H1 (cell line): Measurements from ENCODE around the gene TAP2. TPM values are rescaled to one million over a fixed set of nuclear protein-coding genes. Genes with fewer than 3 reads are reported as not detected.

ENCODE experiments used
- EP300 ChIP-seq, 2 experiments: IDR thresholded peaks; 1 replicate in 1 of 2; 2 replicates in 1 of 2; pipeline ENCODE4 v1.6.1; 2011 to 2012; ENCODE audit warnings: low read depth in 2 of 2, low read length in 2 of 2, mild to moderate bottlenecking in 2 of 2, borderline replicate concordance in 1 of 2, inconsistent platforms in 1 of 2, moderate library complexity in 1 of 2
- EZH2 ChIP-seq: fragments of 200-600 bp; sonication (generic); IDR thresholded peaks from 2 replicates; pipeline ENCODE4 v1.7.1; 2012; ENCODE audit warnings: low read depth, mild to moderate bottlenecking, moderate library complexity, low read length, inconsistent platforms; ENCODE audit not compliant: severe bottlenecking
- MAFK ChIP-seq: IDR thresholded peaks from 2 replicates; pipeline ENCODE4 v1.6.1; 2012; ENCODE audit warnings: low read depth, mild to moderate bottlenecking, improper control_type of control experiment, low read length
- NRF1 ChIP-seq: IDR thresholded peaks from 2 replicates; pipeline ENCODE4 v1.6.1; 2011; ENCODE audit warnings: mild to moderate bottlenecking, low read depth, low read length, improper control_type of control experiment
- POU5F1 ChIP-seq: IDR thresholded peaks from 2 replicates; pipeline ENCODE4 v1.6.1; 2011; ENCODE audit warnings: low read depth, mild to moderate bottlenecking, low read length, moderate library complexity
- SIN3A ChIP-seq, 2 experiments: IDR thresholded peaks in 1 of 2; conservative IDR thresholded peaks in 1 of 2; 2 replicates each; pipeline ENCODE4 v1.6.1; 2011 to 2012; ENCODE audit warnings: low read length in 2 of 2, improper control_type of control experiment in 1 of 2, low read depth in 1 of 2, mild to moderate bottlenecking in 1 of 2
- polyA plus RNA-seq, 7 experiments: library from polyadenylated mRNA; depleted of rRNA in 3 of 7; stranded (reverse) in 5 of 7; unstranded in 2 of 7; fragments of >200 nt in 5 of 7; fragments of 200-250 nt in 2 of 7; gene quantifications; 1 replicate in 5 of 7; 2 replicates in 1 of 7; 4 replicates in 1 of 7; pipeline versions ENCODE4 v1.2.1 to v1.2.3, GENCODE V29; 2011 to 2013; ENCODE audit warnings: missing spikeins in 2 of 7, mixed read lengths in 2 of 7
- total RNA-seq: library from RNA; stranded (reverse); fragmentation: NEBNext Ultra II Directional; extraction: Animal tissue kit (Norgen Biotek cat#: 25700); gene quantifications from 2 replicates; pipeline ENCODE4 v1.2.1, GENCODE V29; 2021
- TF ChIP-seq, protein P1 (sequence below): fragments of 300-600 bp; sonication (generic); IDR thresholded peaks from 2 replicates; pipeline ENCODE4 v1.7.1; 2012; ENCODE audit warnings: low read length, moderate library complexity, mild to moderate bottlenecking, inconsistent platforms; ENCODE audit not compliant: insufficient replicate concordance

TAP2 gene
- total and polyA plus RNA-seq, 2 of the 8 experiments (the other 6 are each of a cell fraction or from before 2014, with no cell fraction given), result 11.3 to 27.2 TPM

DNA sequence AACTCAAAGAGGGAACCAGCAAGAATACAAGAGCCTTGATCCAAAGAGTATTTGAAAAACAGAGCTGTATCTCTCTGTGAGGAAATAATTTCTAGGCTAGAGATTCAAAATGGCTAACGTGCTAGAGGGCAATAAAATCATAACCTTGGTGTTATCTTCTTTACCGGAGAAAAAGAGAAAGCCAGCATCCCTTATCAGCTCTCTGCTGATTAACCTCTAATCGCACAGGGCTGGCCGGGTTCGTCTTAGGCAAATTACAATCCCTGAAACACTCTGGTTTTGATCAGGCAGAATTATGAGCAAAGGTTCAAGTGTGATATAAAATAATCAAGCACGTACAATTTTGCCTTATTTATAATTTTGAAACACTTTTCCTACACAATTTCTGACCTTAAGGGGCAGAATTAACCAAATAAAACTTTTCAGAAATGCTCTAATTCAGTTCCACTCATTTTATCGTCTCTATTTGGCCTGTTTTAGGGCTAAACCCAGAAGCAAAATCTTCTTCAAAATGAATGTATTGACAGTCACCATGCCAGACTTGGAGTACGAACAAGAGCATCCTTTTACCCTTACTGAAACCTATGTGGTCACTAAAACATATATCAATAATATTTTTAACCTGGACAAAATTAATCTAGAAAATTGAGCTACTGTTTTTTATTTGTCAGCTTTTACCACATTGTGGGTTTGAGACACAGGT, 29.2 kb upstream of the TAP2 start (continued):
- TF ChIP-seq, protein P1, sequence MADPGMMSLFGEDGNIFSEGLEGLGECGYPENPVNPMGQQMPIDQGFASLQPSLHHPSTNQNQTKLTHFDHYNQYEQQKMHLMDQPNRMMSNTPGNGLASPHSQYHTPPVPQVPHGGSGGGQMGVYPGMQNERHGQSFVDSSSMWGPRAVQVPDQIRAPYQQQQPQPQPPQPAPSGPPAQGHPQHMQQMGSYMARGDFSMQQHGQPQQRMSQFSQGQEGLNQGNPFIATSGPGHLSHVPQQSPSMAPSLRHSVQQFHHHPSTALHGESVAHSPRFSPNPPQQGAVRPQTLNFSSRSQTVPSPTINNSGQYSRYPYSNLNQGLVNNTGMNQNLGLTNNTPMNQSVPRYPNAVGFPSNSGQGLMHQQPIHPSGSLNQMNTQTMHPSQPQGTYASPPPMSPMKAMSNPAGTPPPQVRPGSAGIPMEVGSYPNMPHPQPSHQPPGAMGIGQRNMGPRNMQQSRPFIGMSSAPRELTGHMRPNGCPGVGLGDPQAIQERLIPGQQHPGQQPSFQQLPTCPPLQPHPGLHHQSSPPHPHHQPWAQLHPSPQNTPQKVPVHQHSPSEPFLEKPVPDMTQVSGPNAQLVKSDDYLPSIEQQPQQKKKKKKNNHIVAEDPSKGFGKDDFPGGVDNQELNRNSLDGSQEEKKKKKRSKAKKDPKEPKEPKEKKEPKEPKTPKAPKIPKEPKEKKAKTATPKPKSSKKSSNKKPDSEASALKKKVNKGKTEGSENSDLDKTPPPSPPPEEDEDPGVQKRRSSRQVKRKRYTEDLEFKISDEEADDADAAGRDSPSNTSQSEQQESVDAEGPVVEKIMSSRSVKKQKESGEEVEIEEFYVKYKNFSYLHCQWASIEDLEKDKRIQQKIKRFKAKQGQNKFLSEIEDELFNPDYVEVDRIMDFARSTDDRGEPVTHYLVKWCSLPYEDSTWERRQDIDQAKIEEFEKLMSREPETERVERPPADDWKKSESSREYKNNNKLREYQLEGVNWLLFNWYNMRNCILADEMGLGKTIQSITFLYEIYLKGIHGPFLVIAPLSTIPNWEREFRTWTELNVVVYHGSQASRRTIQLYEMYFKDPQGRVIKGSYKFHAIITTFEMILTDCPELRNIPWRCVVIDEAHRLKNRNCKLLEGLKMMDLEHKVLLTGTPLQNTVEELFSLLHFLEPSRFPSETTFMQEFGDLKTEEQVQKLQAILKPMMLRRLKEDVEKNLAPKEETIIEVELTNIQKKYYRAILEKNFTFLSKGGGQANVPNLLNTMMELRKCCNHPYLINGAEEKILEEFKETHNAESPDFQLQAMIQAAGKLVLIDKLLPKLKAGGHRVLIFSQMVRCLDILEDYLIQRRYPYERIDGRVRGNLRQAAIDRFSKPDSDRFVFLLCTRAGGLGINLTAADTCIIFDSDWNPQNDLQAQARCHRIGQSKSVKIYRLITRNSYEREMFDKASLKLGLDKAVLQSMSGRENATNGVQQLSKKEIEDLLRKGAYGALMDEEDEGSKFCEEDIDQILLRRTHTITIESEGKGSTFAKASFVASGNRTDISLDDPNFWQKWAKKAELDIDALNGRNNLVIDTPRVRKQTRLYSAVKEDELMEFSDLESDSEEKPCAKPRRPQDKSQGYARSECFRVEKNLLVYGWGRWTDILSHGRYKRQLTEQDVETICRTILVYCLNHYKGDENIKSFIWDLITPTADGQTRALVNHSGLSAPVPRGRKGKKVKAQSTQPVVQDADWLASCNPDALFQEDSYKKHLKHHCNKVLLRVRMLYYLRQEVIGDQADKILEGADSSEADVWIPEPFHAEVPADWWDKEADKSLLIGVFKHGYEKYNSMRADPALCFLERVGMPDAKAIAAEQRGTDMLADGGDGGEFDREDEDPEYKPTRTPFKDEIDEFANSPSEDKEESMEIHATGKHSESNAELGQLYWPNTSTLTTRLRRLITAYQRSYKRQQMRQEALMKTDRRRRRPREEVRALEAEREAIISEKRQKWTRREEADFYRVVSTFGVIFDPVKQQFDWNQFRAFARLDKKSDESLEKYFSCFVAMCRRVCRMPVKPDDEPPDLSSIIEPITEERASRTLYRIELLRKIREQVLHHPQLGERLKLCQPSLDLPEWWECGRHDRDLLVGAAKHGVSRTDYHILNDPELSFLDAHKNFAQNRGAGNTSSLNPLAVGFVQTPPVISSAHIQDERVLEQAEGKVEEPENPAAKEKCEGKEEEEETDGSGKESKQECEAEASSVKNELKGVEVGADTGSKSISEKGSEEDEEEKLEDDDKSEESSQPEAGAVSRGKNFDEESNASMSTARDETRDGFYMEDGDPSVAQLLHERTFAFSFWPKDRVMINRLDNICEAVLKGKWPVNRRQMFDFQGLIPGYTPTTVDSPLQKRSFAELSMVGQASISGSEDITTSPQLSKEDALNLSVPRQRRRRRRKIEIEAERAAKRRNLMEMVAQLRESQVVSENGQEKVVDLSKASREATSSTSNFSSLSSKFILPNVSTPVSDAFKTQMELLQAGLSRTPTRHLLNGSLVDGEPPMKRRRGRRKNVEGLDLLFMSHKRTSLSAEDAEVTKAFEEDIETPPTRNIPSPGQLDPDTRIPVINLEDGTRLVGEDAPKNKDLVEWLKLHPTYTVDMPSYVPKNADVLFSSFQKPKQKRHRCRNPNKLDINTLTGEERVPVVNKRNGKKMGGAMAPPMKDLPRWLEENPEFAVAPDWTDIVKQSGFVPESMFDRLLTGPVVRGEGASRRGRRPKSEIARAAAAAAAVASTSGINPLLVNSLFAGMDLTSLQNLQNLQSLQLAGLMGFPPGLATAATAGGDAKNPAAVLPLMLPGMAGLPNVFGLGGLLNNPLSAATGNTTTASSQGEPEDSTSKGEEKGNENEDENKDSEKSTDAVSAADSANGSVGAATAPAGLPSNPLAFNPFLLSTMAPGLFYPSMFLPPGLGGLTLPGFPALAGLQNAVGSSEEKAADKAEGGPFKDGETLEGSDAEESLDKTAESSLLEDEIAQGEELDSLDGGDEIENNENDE, result no peak
- TF ChIP-seq MAFK (no peak), NRF1 (no peak), POU5F1 (no peak), SIN3A (conservative IDR thresholded peaks at IDR 0.05 in 1 of 2, IDR thresholded peaks at IDR 0.05 in 1 of 2; ENCODE audit: low read depth in 1 of 2, low read length in 2 of 2) (no peak), EZH2 (no peak), EP300 (IDR thresholded peaks at IDR 0.05; ENCODE audit: borderline replicate concordance in 1 of 2, low read depth in 2 of 2, low read length in 2 of 2) (no peak)
- TF ChIP-seq, all 59 proteins: peak for 0
